Neuronal stem cell (in vitro differentiated cells): ENCODE data around the gene PACS1.

Experiments
- DNase-seq: peaks from one replicate; pipeline ENCODE4 v3.0.0-alpha.2; 2013; ENCODE audit warnings: low spot score
- H2AFZ ChIP-seq: one replicate; pipeline ENCODE4 v1.6.1; 2013; ENCODE audit warnings: mild to moderate bottlenecking, low read length, inconsistent platforms
- H2AK5ac ChIP-seq: 2 replicates; pipeline ENCODE4 v1.6.1; 2013; ENCODE audit warnings: low read depth, mild to moderate bottlenecking, inconsistent platforms, low read length, moderate library complexity, mixed read lengths
- H2BK120ac ChIP-seq: 2 replicates; pipeline ENCODE4 v1.6.1; 2013; ENCODE audit warnings: low read depth, mild to moderate bottlenecking, inconsistent platforms, low read length, moderate library complexity, mixed read lengths
- H2BK12ac ChIP-seq: one replicate; pipeline ENCODE4 v1.6.1; 2013; ENCODE audit warnings: low read length, inconsistent platforms
- H2BK15ac ChIP-seq: 2 replicates; pipeline ENCODE4 v1.6.1; 2013; ENCODE audit warnings: mild to moderate bottlenecking, low read length, inconsistent platforms, mixed read lengths
- H2BK5ac ChIP-seq: one replicate; pipeline ENCODE4 v1.6.1; 2013; ENCODE audit warnings: inconsistent platforms, mild to moderate bottlenecking, low read length, moderate library complexity
- H3K14ac ChIP-seq: one replicate; pipeline ENCODE4 v1.6.1; 2013; ENCODE audit warnings: low read length, inconsistent platforms
- H3K18ac ChIP-seq: 2 replicates; pipeline ENCODE4 v1.6.1; 2013; ENCODE audit warnings: low read length, inconsistent platforms
- H3K23ac ChIP-seq: 2 replicates; pipeline ENCODE4 v1.6.1; 2013; ENCODE audit warnings: low read depth, mild to moderate bottlenecking, mixed read lengths, low read length, inconsistent platforms; ENCODE audit not compliant: poor library complexity
- H3K27ac ChIP-seq: replicated peaks from 3 replicates; pipeline ENCODE4 v1.5.1; 2013; ENCODE audit warnings: low read length, inconsistent platforms
- H3K27me3 ChIP-seq, 3 experiments: 2 replicates each; pipeline ENCODE4 v1.6.1; 2013; ENCODE audit warnings: low read length in 3 of 3, mild to moderate bottlenecking in 2 of 3, inconsistent platforms in 1 of 3, low read depth in 1 of 3, mixed read lengths in 1 of 3, moderate library complexity in 1 of 3; ENCODE audit not compliant: control insufficient read depth in 3 of 3, insufficient read depth in 3 of 3
- H3K36me3 ChIP-seq, 2 donors: replicated peaks in 1 of 2; 2 replicates each; pipeline ENCODE4 v1.6.1; 2013; ENCODE audit warnings: low read length in 2 of 2; ENCODE audit not compliant: control insufficient read depth in 2 of 2, insufficient read depth in 2 of 2
- H3K4ac ChIP-seq: 2 replicates; pipeline ENCODE4 v1.6.1; 2013; ENCODE audit warnings: inconsistent platforms, mild to moderate bottlenecking, low read length, moderate library complexity
- H3K4me1 ChIP-seq, 2 donors: 1 replicate in 1 of 2; 2 replicates in 1 of 2; pipeline ENCODE4 v1.6.1; 2013; ENCODE audit warnings: low read length in 2 of 2, low read depth in 1 of 2; ENCODE audit not compliant: control insufficient read depth in 2 of 2, insufficient read depth in 1 of 2
- H3K4me2 ChIP-seq: one replicate; pipeline ENCODE4 v1.6.1; 2013; ENCODE audit warnings: mild to moderate bottlenecking, low read length, inconsistent platforms; ENCODE audit not compliant: insufficient read depth, poor library complexity, severe bottlenecking
- H3K4me3 ChIP-seq, 2 donors: 2 replicates each; pipeline ENCODE4 v1.5.1; 2013; ENCODE audit warnings: low read length in 2 of 2, mild to moderate bottlenecking in 2 of 2, inconsistent platforms in 1 of 2, moderate library complexity in 1 of 2
- H3K79me1 ChIP-seq: one replicate; pipeline ENCODE4 v1.6.1; 2013; ENCODE audit warnings: low read depth, mild to moderate bottlenecking, inconsistent platforms, low read length, moderate library complexity
- H3K9ac ChIP-seq: one replicate; pipeline ENCODE4 v1.6.1; 2013; ENCODE audit warnings: mild to moderate bottlenecking, low read depth, low read length, inconsistent platforms; ENCODE audit not compliant: poor library complexity
- H3K9me3 ChIP-seq, 2 donors: replicated peaks in 1 of 2; 2 replicates each; pipeline versions ENCODE3 to v1.6.1; 2013; ENCODE audit warnings: low read length in 2 of 2, mild to moderate bottlenecking in 2 of 2, inconsistent platforms in 1 of 2, low read depth in 1 of 2, mixed read lengths in 1 of 2, moderate library complexity in 1 of 2; ENCODE audit not compliant: control insufficient read depth in 2 of 2, insufficient read depth in 1 of 2
- H4K8ac ChIP-seq: one replicate; pipeline ENCODE4 v1.6.1; 2013; ENCODE audit warnings: low read depth, mild to moderate bottlenecking, inconsistent platforms, low read length, moderate library complexity
- H4K91ac ChIP-seq: one replicate; pipeline ENCODE4 v1.6.1; 2013; ENCODE audit warnings: low read length, low read depth, mild to moderate bottlenecking, inconsistent platforms; ENCODE audit not compliant: poor library complexity
- WGBS, 2 donors: extraction: QIAGEN DNeasy Blood & Tissue Kit; methylation state at CpG; one replicate each; pipeline ENCODE4 v1.1.7; 2013; ENCODE audit warnings: missing lambda C conversion rate in 2 of 2, mixed read lengths in 1 of 2; ENCODE audit not compliant: insufficient read length in 2 of 2, insufficient replicate concordance in 1 of 2; ENCODE audit errors: extremely low coverage in 2 of 2; 5-methylcytosine and 5-hydroxymethylcytosine counted together

The PACS1 gene

GRCh38 chr11:66224226-66224855 lies 154.3 kb downstream of the PACS1 start:
- H3K4ac ChIP-seq: no peak overlapping the region
- no CpG with 5 or more reads among the region's 10 CpGs for WGBS, 2 donors
- H3K4me2 ChIP-seq: no peak overlapping the region
- no peak overlapping the region for H3K27ac ChIP-seq
- H2AFZ ChIP-seq: no peak overlapping the region
- no peak overlapping the region for H2BK12ac ChIP-seq
- no peak overlapping the region for H2AK5ac ChIP-seq
- no peak overlapping the region for H2BK15ac ChIP-seq
- no peak overlapping the region for H3K14ac ChIP-seq
- H3K27me3 ChIP-seq: no peaks in the 10 kb centered on the region
- no peak overlapping the region for H2BK120ac ChIP-seq
- peaks cover 0 to 2% of the 10 kb centered on the region in 2 donors for H3K9me3 ChIP-seq
- H3K79me1 ChIP-seq: no peaks in the 10 kb centered on the region
- no peak overlapping the region for H3K18ac ChIP-seq
- H4K91ac ChIP-seq: no peak overlapping the region
- H3K4me3 ChIP-seq: no peak overlapping the region
- H4K8ac ChIP-seq: no peak overlapping the region
- no peaks in the 10 kb centered on the region for H3K4me1 ChIP-seq
- DNase-seq: no peak
- no peak overlapping the region for H3K23ac ChIP-seq
- no peak overlapping the region for H2BK5ac ChIP-seq
- peaks cover 10 to 32% of the 10 kb centered on the region in 2 donors for H3K36me3 ChIP-seq
- H3K9ac ChIP-seq: no peak overlapping the region

GRCh38 chr11:66225066-66225465 lies 155.0 kb downstream of the PACS1 start:
- no peak overlapping the region for H3K14ac ChIP-seq
- H2BK12ac ChIP-seq: no peak overlapping the region
- H2BK5ac ChIP-seq: no peak overlapping the region
- no peak overlapping the region for H2BK120ac ChIP-seq
- H3K4me2 ChIP-seq: no peak overlapping the region
- peaks cover 6 to 26% of the 10 kb centered on the region in 2 donors for H3K36me3 ChIP-seq
- no peak overlapping the region for H3K18ac ChIP-seq
- no peak overlapping the region for H3K4ac ChIP-seq
- DNase-seq: no peak
- no peak overlapping the region for H2AK5ac ChIP-seq
- no peak overlapping the region for H3K9ac ChIP-seq
- no peak overlapping the region for H3K27ac ChIP-seq
- no peak overlapping the region for H3K23ac ChIP-seq
- no peaks in the 10 kb centered on the region for H3K79me1 ChIP-seq
- H3K27me3 ChIP-seq: no peaks in the 10 kb centered on the region
- no peaks in the 10 kb centered on the region for H3K4me1 ChIP-seq
- peaks cover 0 to 2% of the 10 kb centered on the region in 2 donors for H3K9me3 ChIP-seq
- no peak overlapping the region for H3K4me3 ChIP-seq
- H4K8ac ChIP-seq: no peak overlapping the region
- no CpG with 5 or more reads among the region's 2 CpGs for WGBS, 2 donors
- no peak overlapping the region for H2AFZ ChIP-seq
- H2BK15ac ChIP-seq: no peak overlapping the region
- no peak overlapping the region for H4K91ac ChIP-seq

- Histone ChIP-seq H3K9me3 (no peaks in the 10 kb centered on the region), H2BK120ac (no peak overlapping the region), H4K8ac (no peak overlapping the region), H3K4me3 (no peak overlapping the region), H4K91ac (no peak overlapping the region), H3K23ac (no peak overlapping the region), H3K79me1 (no peaks in the 10 kb centered on the region), H2AFZ (no peak overlapping the region), H2BK12ac (no peak overlapping the region), H2BK15ac (no peak overlapping the region), H3K36me3 (peaks cover 2 to 24% of the 10 kb centered on the region in 2 donors), H3K9ac (no peak overlapping the region), H3K27ac (no peak overlapping the region), H3K27me3 (no peaks in the 10 kb centered on the region), H3K18ac (no peak overlapping the region), H2AK5ac (no peak overlapping the region), H3K4ac (no peak overlapping the region), H3K4me1 (no peaks in the 10 kb centered on the region), H2BK5ac (no peak overlapping the region), H3K4me2 (no peak overlapping the region), H3K14ac (no peak overlapping the region)
- DNase-seq: no peak
These were observed 156.0 kb downstream of the PACS1 start for GRCh38 chr11:66226101-66226500.

GRCh38 chr11:66227700-66228099 lies 157.6 kb downstream of the PACS1 start:
- Histone ChIP-seq H3K4ac (no peak overlapping the region), H2BK120ac (no peak overlapping the region), H3K79me1 (no peaks in the 10 kb centered on the region), H3K36me3 (peaks cover 4 to 40% of the 10 kb centered on the region in 2 donors), H4K91ac (no peak overlapping the region), H2AFZ (no peak overlapping the region), H2AK5ac (no peak overlapping the region), H3K4me2 (no peak overlapping the region), H4K8ac (no peak overlapping the region), H3K4me3 (no peak overlapping the region), H2BK5ac (no peak overlapping the region), H3K23ac (no peak overlapping the region), H3K9me3 (no peaks in the 10 kb centered on the region), H3K14ac (no peak overlapping the region), H3K27me3 (no peaks in the 10 kb centered on the region), H2BK15ac (no peak overlapping the region), H3K27ac (no peak overlapping the region), H2BK12ac (no peak overlapping the region), H3K9ac (no peak overlapping the region), H3K4me1 (no peaks in the 10 kb centered on the region), H3K18ac (no peak overlapping the region)
- no peak for DNase-seq
- WGBS, 2 donors: no CpG with 5 or more reads among the region's 5 CpGs
